DND-41 (cell line): ENCODE results near the gene MMD.

Experiments
- ATAC-seq: fragments of 200-7000 bp; cut with Tn5 transposase; 3 replicates; pipeline ENCODE4 v1.9.1; 2021; ENCODE audit warnings: low read depth; ENCODE audit not compliant: insufficient read depth
- DNase-seq: peaks from one replicate; pipeline ENCODE4 v3.0.0-alpha.2; 2020
- H2AFZ ChIP-seq: 2 replicates; pipeline ENCODE4 v1.6.0; 2012; ENCODE audit warnings: low read depth, low read length
- H3K27ac ChIP-seq: 2 replicates; pipeline ENCODE4 v1.5.1; 2012; ENCODE audit warnings: low read length, inconsistent platforms
- H3K27me3 ChIP-seq: fragments of 200-600 bp; sonication (generic); 2 replicates; pipeline ENCODE4 v1.6.0; 2012; ENCODE audit warnings: low read length, mild to moderate bottlenecking, inconsistent platforms; ENCODE audit not compliant: insufficient read depth, poor library complexity
- H3K36me3 ChIP-seq: 2 replicates; pipeline ENCODE4 v1.5.1; 2012; ENCODE audit warnings: low read length, inconsistent platforms; ENCODE audit not compliant: insufficient read depth
- H3K4me1 ChIP-seq: 2 replicates; pipeline ENCODE4 v1.5.1; 2012; ENCODE audit warnings: mild to moderate bottlenecking, low read length; ENCODE audit not compliant: insufficient read depth
- H3K4me2 ChIP-seq: 2 replicates; pipeline ENCODE4 v1.6.0; 2012; ENCODE audit warnings: mild to moderate bottlenecking, moderate library complexity, low read length, inconsistent platforms; ENCODE audit not compliant: insufficient read depth
- H3K4me3 ChIP-seq, 2 experiments: fragments of 200-600 bp in 1 of 2; shearing (Covaris generic) in 1 of 2; 2 replicates each; pipeline ENCODE4 v1.5.1; 2012 to 2016; ENCODE audit warnings: inconsistent platforms in 2 of 2, low read length in 2 of 2, mild to moderate bottlenecking in 2 of 2, low read depth in 1 of 2, moderate library complexity in 1 of 2
- H3K79me2 ChIP-seq: 2 replicates; pipeline ENCODE4 v1.6.0; 2012; ENCODE audit warnings: low read length, inconsistent platforms; ENCODE audit not compliant: insufficient read depth
- H3K9ac ChIP-seq: 2 replicates; pipeline ENCODE4 v1.6.0; 2012; ENCODE audit warnings: low read depth, mild to moderate bottlenecking, inconsistent platforms, low read length, moderate library complexity
- H3K9me3 ChIP-seq: 2 replicates; pipeline ENCODE4 v1.5.1; 2012; ENCODE audit warnings: low read length, moderate library complexity, mild to moderate bottlenecking, inconsistent platforms; ENCODE audit not compliant: insufficient read depth, severe bottlenecking
- H4K20me1 ChIP-seq: 2 replicates; pipeline ENCODE4 v1.6.0; 2012; ENCODE audit warnings: low read length; ENCODE audit not compliant: insufficient read depth
- EZH2 ChIP-seq: IDR thresholded peaks from 3 replicates; pipeline ENCODE4 v1.6.1; 2012; ENCODE audit warnings: borderline replicate concordance, low read depth, mild to moderate bottlenecking, moderate library complexity, low read length, inconsistent platforms; ENCODE audit not compliant: severe bottlenecking
- TF ChIP-seq, protein P1 (sequence below): IDR thresholded peaks from 2 replicates; pipeline ENCODE4 v1.5.1; 2012; ENCODE audit warnings: borderline replicate concordance, low read length, moderate library complexity, mild to moderate bottlenecking; ENCODE audit not compliant: poor library complexity, severe bottlenecking; ENCODE audit errors: extremely low read depth

Gene MMD

DNA sequence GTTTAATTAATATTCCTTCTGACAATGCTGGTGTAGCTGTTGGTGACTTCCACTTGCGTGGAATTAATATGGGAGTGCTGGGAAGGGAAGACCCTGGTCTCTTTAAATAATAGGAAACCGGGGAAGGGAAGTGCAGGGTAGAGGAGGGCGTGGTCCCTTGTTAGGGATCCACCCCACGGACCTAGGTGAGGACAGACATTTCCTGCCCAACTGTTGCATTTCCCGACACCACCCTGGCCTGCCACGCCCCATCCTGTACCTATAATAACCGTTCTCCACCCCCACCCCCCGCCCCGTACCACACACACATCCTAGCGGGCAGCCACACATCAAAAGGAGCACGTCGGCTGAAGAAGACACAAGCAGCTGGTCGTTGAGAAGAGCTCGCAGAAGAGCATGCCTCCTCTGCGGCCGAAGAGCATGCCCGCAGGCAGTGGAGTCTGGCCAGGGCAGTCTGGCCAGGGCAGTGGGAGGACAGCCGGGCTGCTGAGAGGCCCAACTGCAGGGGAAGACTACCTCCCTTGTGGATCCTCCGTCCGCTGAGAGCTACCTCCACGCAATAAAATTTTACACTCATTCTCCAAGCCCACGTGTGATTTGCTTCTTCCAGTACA, 36.8 kb upstream of the MMD start:
- ATAC-seq (no peak), DNase-seq (no peak)
- no peaks in the 10 kb centered on the region for H4K20me1 ChIP-seq
- no peak overlapping the region for H2AFZ ChIP-seq
- no peak overlapping the region for H3K4me3 ChIP-seq
- H3K27ac ChIP-seq = no peak overlapping the region
- H3K4me2 ChIP-seq = no peak overlapping the region
- no peaks in the 10 kb centered on the region for H3K79me2 ChIP-seq
- H3K9me3 ChIP-seq = no peaks in the 10 kb centered on the region
- H3K27me3 ChIP-seq = no peaks in the 10 kb centered on the region
- no peak overlapping the region for H3K9ac ChIP-seq
- TF ChIP-seq EZH2 = no peak
- TF ChIP-seq, protein P1, sequence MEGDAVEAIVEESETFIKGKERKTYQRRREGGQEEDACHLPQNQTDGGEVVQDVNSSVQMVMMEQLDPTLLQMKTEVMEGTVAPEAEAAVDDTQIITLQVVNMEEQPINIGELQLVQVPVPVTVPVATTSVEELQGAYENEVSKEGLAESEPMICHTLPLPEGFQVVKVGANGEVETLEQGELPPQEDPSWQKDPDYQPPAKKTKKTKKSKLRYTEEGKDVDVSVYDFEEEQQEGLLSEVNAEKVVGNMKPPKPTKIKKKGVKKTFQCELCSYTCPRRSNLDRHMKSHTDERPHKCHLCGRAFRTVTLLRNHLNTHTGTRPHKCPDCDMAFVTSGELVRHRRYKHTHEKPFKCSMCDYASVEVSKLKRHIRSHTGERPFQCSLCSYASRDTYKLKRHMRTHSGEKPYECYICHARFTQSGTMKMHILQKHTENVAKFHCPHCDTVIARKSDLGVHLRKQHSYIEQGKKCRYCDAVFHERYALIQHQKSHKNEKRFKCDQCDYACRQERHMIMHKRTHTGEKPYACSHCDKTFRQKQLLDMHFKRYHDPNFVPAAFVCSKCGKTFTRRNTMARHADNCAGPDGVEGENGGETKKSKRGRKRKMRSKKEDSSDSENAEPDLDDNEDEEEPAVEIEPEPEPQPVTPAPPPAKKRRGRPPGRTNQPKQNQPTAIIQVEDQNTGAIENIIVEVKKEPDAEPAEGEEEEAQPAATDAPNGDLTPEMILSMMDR = no peak
- H3K4me1 ChIP-seq = no peaks in the 10 kb centered on the region
- H3K36me3 ChIP-seq = no peaks in the 10 kb centered on the region

- Histone ChIP-seq H3K27me3 (no peaks in the 10 kb centered on the region), H3K27ac (no peak overlapping the region), H3K9ac (no peak overlapping the region), H3K36me3 (no peaks in the 10 kb centered on the region), H3K9me3 (no peaks in the 10 kb centered on the region), H3K4me1 (peaks cover under 1% of the 10 kb centered on the region; the same call in 1 of the 2 replicates), H2AFZ (no peak overlapping the region), H3K4me2 (no peak overlapping the region), H3K79me2 (no peaks in the 10 kb centered on the region), H4K20me1 (no peaks in the 10 kb centered on the region), H3K4me3 (no peak overlapping the region)
- TF ChIP-seq, protein P1 = no peak
- TF ChIP-seq EZH2 = no peak
- ATAC-seq (no peak), DNase-seq (no peak)
Observed at GRCh38 chr17:55456307-55457240, 34.9 kb upstream of the MMD start.

- no peaks in the 10 kb centered on the region for H3K27me3 ChIP-seq
- H3K27ac ChIP-seq = no peak overlapping the region
- no peak overlapping the region for H3K4me2 ChIP-seq
- H3K4me1 ChIP-seq = peaks cover 5% of the 10 kb centered on the region; the same call in 1 of the 2 replicates
- no peaks in the 10 kb centered on the region for H4K20me1 ChIP-seq
- TF ChIP-seq, protein P1 = no peak
- no peak for TF ChIP-seq EZH2
- no peaks in the 10 kb centered on the region for H3K36me3 ChIP-seq
- H3K9ac ChIP-seq = no peak overlapping the region
- H3K79me2 ChIP-seq = no peaks in the 10 kb centered on the region
- DNase-seq (no peak), ATAC-seq (no peak)
- H2AFZ ChIP-seq = no peak overlapping the region
- no peak overlapping the region for H3K4me3 ChIP-seq
- H3K9me3 ChIP-seq = no peaks in the 10 kb centered on the region
Observed at GRCh38 chr17:55454906-55455474, 33.4 kb upstream of the MMD start.
